HepG2 (cell line): Measurements from ENCODE around the gene ZNF217.

Experiments
- CTCF ChIP-seq: sonication (generic); formaldehyde crosslinking; IDR thresholded peaks from 2 replicates; pipeline ENCODE4 v1.5.0; 2020; ENCODE audit warnings: mild to moderate bottlenecking, missing genetic modification reagents, moderate library complexity
- ELF4 ChIP-seq: sonication (generic); formaldehyde crosslinking; IDR thresholded peaks from 2 replicates; pipeline ENCODE4 v1.5.0; 2020; ENCODE audit warnings: missing genetic modification reagents, mild to moderate bottlenecking, moderate library complexity, borderline replicate concordance
- EZH2 ChIP-seq: conservative IDR thresholded peaks from 2 replicates; pipeline ENCODE4 v1.6.1; 2012; ENCODE audit warnings: mild to moderate bottlenecking, low read depth, low read length, moderate library complexity
- FIP1L1 ChIP-seq: fragments of 200-400 bp; formaldehyde crosslinking; IDR thresholded peaks from 2 replicates; pipeline ENCODE4 v1.6.1; 2018; ENCODE audit warnings: low read depth, mild to moderate bottlenecking, low read length, moderate library complexity, borderline replicate concordance; ENCODE audit not compliant: insufficient read depth
- IRF2 ChIP-seq: IDR thresholded peaks from 2 replicates; pipeline ENCODE4 v1.6.1; 2018; ENCODE audit warnings: missing genetic modification reagents, missing compliant biosample characterization
- PHF5A ChIP-seq: IDR thresholded peaks from one replicate; pipeline ENCODE4 v1.6.1; 2018; ENCODE audit warnings: low read depth, missing genetic modification reagents; ENCODE audit not compliant: unreplicated experiment
- SRSF1 ChIP-seq: fragments of 200-400 bp; formaldehyde crosslinking; optimal IDR thresholded peaks from 2 replicates; pipeline ENCODE3; 2017; ENCODE audit warnings: mild to moderate bottlenecking, low read depth, low read length, moderate library complexity
- ZBTB34 ChIP-seq: sonication (generic); formaldehyde crosslinking; IDR thresholded peaks from 2 replicates; pipeline ENCODE4 v1.8.0; 2022; ENCODE audit warnings: mild to moderate bottlenecking, missing genetic modification reagents
- ZUFSP ChIP-seq: sonication (generic); formaldehyde crosslinking; IDR thresholded peaks from 2 replicates; pipeline ENCODE4 v1.9.0; 2021; ENCODE audit warnings: missing genetic modification reagents, mild to moderate bottlenecking, borderline replicate concordance
- TF ChIP-seq, protein P1 (sequence below): sonication (generic); formaldehyde crosslinking; IDR thresholded peaks from 2 replicates; pipeline ENCODE4 v1.4.0; 2020; ENCODE audit warnings: missing genetic modification reagents

- no peak for TF ChIP-seq EZH2
- TF ChIP-seq CTCF (CRISPR knock-in tag): no peak
- no peak for TF ChIP-seq PHF5A
- no peak for TF ChIP-seq ZBTB34 (CRISPR knock-in tag)
- TF ChIP-seq FIP1L1: no peak
- TF ChIP-seq SRSF1: no peak
- TF ChIP-seq, protein P1, sequence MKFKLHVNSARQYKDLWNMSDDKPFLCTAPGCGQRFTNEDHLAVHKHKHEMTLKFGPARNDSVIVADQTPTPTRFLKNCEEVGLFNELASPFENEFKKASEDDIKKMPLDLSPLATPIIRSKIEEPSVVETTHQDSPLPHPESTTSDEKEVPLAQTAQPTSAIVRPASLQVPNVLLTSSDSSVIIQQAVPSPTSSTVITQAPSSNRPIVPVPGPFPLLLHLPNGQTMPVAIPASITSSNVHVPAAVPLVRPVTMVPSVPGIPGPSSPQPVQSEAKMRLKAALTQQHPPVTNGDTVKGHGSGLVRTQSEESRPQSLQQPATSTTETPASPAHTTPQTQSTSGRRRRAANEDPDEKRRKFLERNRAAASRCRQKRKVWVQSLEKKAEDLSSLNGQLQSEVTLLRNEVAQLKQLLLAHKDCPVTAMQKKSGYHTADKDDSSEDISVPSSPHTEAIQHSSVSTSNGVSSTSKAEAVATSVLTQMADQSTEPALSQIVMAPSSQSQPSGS (CRISPR knock-in tag): no peak
- TF ChIP-seq ZUFSP (CRISPR knock-in tag): no peak
- no peak for TF ChIP-seq IRF2 (CRISPR knock-in tag)
- peak; percentile 63; the same call in 1 of the 2 replicates for TF ChIP-seq ELF4 (CRISPR knock-in tag)
Measured at GRCh38 chr20:53597030-53597482, 3.4 kb upstream of the ZNF217 start.
